H9 (cell line): ENCODE results near the gene GPR12. TPM values are rescaled to one million over a fixed set of nuclear protein-coding genes. Genes with fewer than 3 reads are reported as not detected.

ENCODE experiments used
- DNase-seq: peaks from one replicate; pipeline ENCODE4 v3.0.0-alpha.2; 2017
- H2AFZ ChIP-seq: one replicate; pipeline ENCODE4 v1.6.1; 2013; ENCODE audit warnings: mild to moderate bottlenecking, low read length, control low read depth, moderate library complexity
- H2AK5ac ChIP-seq: 2 replicates; pipeline ENCODE4 v1.6.1; 2013; ENCODE audit warnings: low read length, control low read depth, mixed read lengths; ENCODE audit not compliant: insufficient read length
- H2BK120ac ChIP-seq: one replicate; pipeline ENCODE4 v1.6.1; 2013; ENCODE audit warnings: low read depth, mild to moderate bottlenecking, low read length, control low read depth, inconsistent platforms; ENCODE audit not compliant: poor library complexity, severe bottlenecking
- H2BK12ac ChIP-seq: 2 replicates; pipeline ENCODE4 v1.6.1; 2013; ENCODE audit warnings: low read length, control low read depth, mixed read lengths, low read depth; ENCODE audit not compliant: insufficient read length
- H2BK15ac ChIP-seq: 2 replicates; pipeline ENCODE4 v1.6.1; 2013; ENCODE audit warnings: low read depth, low read length, control low read depth
- H2BK20ac ChIP-seq: one replicate; pipeline ENCODE4 v1.6.1; 2013; ENCODE audit warnings: low read depth, mild to moderate bottlenecking, low read length, control low read depth, inconsistent platforms; ENCODE audit not compliant: poor library complexity, severe bottlenecking
- H2BK5ac ChIP-seq: 2 replicates; pipeline ENCODE4 v1.6.1; 2013; ENCODE audit warnings: low read length, control low read depth, mixed read lengths; ENCODE audit not compliant: insufficient read length
- H3K14ac ChIP-seq: 2 replicates; pipeline ENCODE4 v1.6.1; 2013; ENCODE audit warnings: low read length, control low read depth; ENCODE audit not compliant: insufficient read depth
- H3K18ac ChIP-seq: 2 replicates; pipeline ENCODE4 v1.6.1; 2013; ENCODE audit warnings: low read depth, mild to moderate bottlenecking, mixed read lengths, low read length, control low read depth; ENCODE audit not compliant: insufficient read length
- H3K23ac ChIP-seq: 2 replicates; pipeline ENCODE4 v1.6.1; 2013; ENCODE audit warnings: low read length, control low read depth, mixed read lengths, low read depth; ENCODE audit not compliant: insufficient read length
- H3K23me2 ChIP-seq: 2 replicates; pipeline ENCODE4 v1.6.1; 2013; ENCODE audit warnings: low read depth, mild to moderate bottlenecking, mixed read lengths, low read length, control low read depth; ENCODE audit not compliant: insufficient read length, poor library complexity, severe bottlenecking
- H3K27ac ChIP-seq: 2 replicates; pipeline ENCODE4 v1.5.1; 2013; ENCODE audit warnings: low read length, control low read depth, mixed read lengths, low read depth; ENCODE audit not compliant: insufficient read length
- H3K27me3 ChIP-seq: 2 replicates; pipeline ENCODE4 v1.6.1; 2013; ENCODE audit warnings: low read length, control low read depth, inconsistent platforms; ENCODE audit not compliant: insufficient read depth
- H3K4ac ChIP-seq: 2 replicates; pipeline ENCODE4 v1.6.1; 2013; ENCODE audit warnings: low read depth, mild to moderate bottlenecking, control low read depth, inconsistent platforms, low read length, moderate library complexity
- H3K4me1 ChIP-seq: 2 replicates; pipeline ENCODE4 v1.6.1; 2013; ENCODE audit warnings: low read length, control low read depth, inconsistent platforms; ENCODE audit not compliant: insufficient read depth
- H3K4me2 ChIP-seq: 2 replicates; pipeline ENCODE4 v1.6.1; 2013; ENCODE audit warnings: low read length, control low read depth, mixed read lengths; ENCODE audit not compliant: insufficient read length, insufficient read depth
- H3K56ac ChIP-seq: 2 replicates; pipeline ENCODE4 v1.6.1; 2013; ENCODE audit warnings: low read depth, mild to moderate bottlenecking, mixed read lengths, low read length, control low read depth; ENCODE audit not compliant: insufficient read length
- H3K79me1 ChIP-seq: 2 replicates; pipeline ENCODE4 v1.6.1; 2013; ENCODE audit warnings: low read depth, mild to moderate bottlenecking, moderate library complexity, low read length, control low read depth, inconsistent platforms; ENCODE audit not compliant: insufficient read depth, poor library complexity, severe bottlenecking
- H3K79me2 ChIP-seq: 2 replicates; pipeline ENCODE4 v1.6.1; 2013; ENCODE audit warnings: low read length, control low read depth, inconsistent platforms; ENCODE audit not compliant: insufficient read depth
- H3K9ac ChIP-seq: 2 replicates; pipeline ENCODE4 v1.6.1; 2013; ENCODE audit warnings: low read length, control low read depth, mixed read lengths; ENCODE audit not compliant: insufficient read length; ENCODE audit errors: extremely low read depth
- H3K9me3 ChIP-seq: one replicate; pipeline ENCODE4 v1.6.1; 2013; ENCODE audit warnings: low read depth, low read length, inconsistent platforms; ENCODE audit not compliant: control insufficient read depth
- H3T11ph ChIP-seq: one replicate; pipeline ENCODE4 v1.6.1; 2013; ENCODE audit warnings: mild to moderate bottlenecking, low read length, control low read depth, inconsistent platforms
- H4K20me1 ChIP-seq: one replicate; pipeline ENCODE4 v1.6.1; 2013; ENCODE audit not compliant: control insufficient read depth, insufficient read length, insufficient read depth
- H4K5ac ChIP-seq: 2 replicates; pipeline ENCODE4 v1.6.1; 2013; ENCODE audit warnings: low read depth, mild to moderate bottlenecking, mixed read lengths, low read length, control low read depth; ENCODE audit not compliant: insufficient read length
- H4K8ac ChIP-seq: replicated peaks from 2 replicates; pipeline ENCODE4 v1.6.1; 2013; ENCODE audit warnings: low read length, control low read depth, mixed read lengths, low read depth; ENCODE audit not compliant: insufficient read length
- H4K91ac ChIP-seq: 2 replicates; pipeline ENCODE4 v1.6.1; 2013; ENCODE audit warnings: low read depth, mild to moderate bottlenecking, moderate library complexity, mixed read lengths, low read length, control low read depth; ENCODE audit not compliant: insufficient read length
- H3K27ac Mint-ChIP-seq, 3 experiments: 2 replicates in 2 of 3; 3 replicates in 1 of 3; pipeline ENCODE4 v1.8.0; 2020 to 2021; ENCODE audit warnings: mixed read lengths in 3 of 3, mild to moderate bottlenecking in 1 of 3, moderate library complexity in 1 of 3
- H3K27me3 Mint-ChIP-seq: 2 replicates; pipeline ENCODE4 v1.8.0; 2021; ENCODE audit warnings: low read depth, mild to moderate bottlenecking, moderate library complexity, mixed read lengths
- H3K36me3 Mint-ChIP-seq, 3 experiments: 2 replicates in 2 of 3; 3 replicates in 1 of 3; pipeline ENCODE4 v1.8.0; 2020 to 2021; ENCODE audit warnings: low read depth in 3 of 3, mixed read lengths in 3 of 3; ENCODE audit not compliant: insufficient read depth in 1 of 3
- H3K4me1 Mint-ChIP-seq, 2 experiments: 2 replicates each; pipeline ENCODE4 v1.8.0; 2020; ENCODE audit warnings: mixed read lengths in 2 of 2
- H3K4me3 Mint-ChIP-seq, 2 experiments: 2 replicates in 1 of 2; 3 replicates in 1 of 2; pipeline ENCODE4 v1.8.0; 2020 to 2021; ENCODE audit warnings: mild to moderate bottlenecking in 2 of 2, mixed read lengths in 2 of 2, moderate library complexity in 1 of 2
- H3K9me3 Mint-ChIP-seq, 2 experiments: 2 replicates in 1 of 2; 3 replicates in 1 of 2; pipeline ENCODE4 v1.8.0; 2020; ENCODE audit warnings: mild to moderate bottlenecking in 2 of 2, mixed read lengths in 2 of 2, moderate library complexity in 1 of 2
- CTCF ChIP-seq: fragments of 200-600 bp; sonication (generic); conservative IDR thresholded peaks from 3 replicates; pipeline ENCODE4 v1.8.0; 2021; ENCODE audit warnings: antibody characterized with exemption, mild to moderate bottlenecking
- WGBS: extraction: QIAGEN DNeasy Blood & Tissue Kit; methylation state at CpG from one replicate; pipeline ENCODE4 v1.1.7; 2013; ENCODE audit warnings: missing lambda C conversion rate, low lambda C conversion rate, mixed read lengths; ENCODE audit not compliant: insufficient read length; ENCODE audit errors: extremely low coverage; 5-methylcytosine and 5-hydroxymethylcytosine counted together
- total RNA-seq: library from RNA; stranded (reverse); gene quantifications from 2 replicates; pipeline ENCODE4 v1.2.1, GENCODE V29; 2021

The GPR12 gene
- total RNA-seq, 1 experiment from 2014 or later = not detected

GRCh38 chr13:26772531-26772930 lies 11.9 kb upstream of the GPR12 start:
- H4K8ac ChIP-seq = no peak overlapping the region
- H2BK15ac ChIP-seq = no peak overlapping the region
- no peak overlapping the region for H3K4me2 ChIP-seq
- no peak overlapping the region for H2AK5ac ChIP-seq
- Mint-ChIP-seq H3K4me1 (peaks cover 0 to 5% of the 10 kb centered on the region in 2 experiments; a peak in 1 of 4 replicates), H3K36me3 (no peaks in the 10 kb centered on the region), H3K27ac (no peak overlapping the region), H3K4me3 (no peak overlapping the region), H3K27me3 (peaks cover 8% of the 10 kb centered on the region), H3K9me3 (peaks cover 0 to 5% of the 10 kb centered on the region in 2 experiments; a peak in 1 of 5 replicates)
- H3K79me2 ChIP-seq = no peaks in the 10 kb centered on the region
- no peak overlapping the region for H3K14ac ChIP-seq
- no peak overlapping the region for H4K91ac ChIP-seq
- no peak overlapping the region for H3K56ac ChIP-seq
- no peak overlapping the region for H3K27ac ChIP-seq
- no peak overlapping the region for H3T11ph ChIP-seq
- no peaks in the 10 kb centered on the region for H3K27me3 ChIP-seq
- H2BK20ac ChIP-seq = no peak overlapping the region
- H2AFZ ChIP-seq = no peak overlapping the region
- no peak overlapping the region for H3K9ac ChIP-seq
- no peak for TF ChIP-seq CTCF
- H2BK12ac ChIP-seq = no peak overlapping the region
- H3K9me3 ChIP-seq = no peaks in the 10 kb centered on the region
- H2BK5ac ChIP-seq = no peak overlapping the region
- no peak overlapping the region for H4K5ac ChIP-seq
- H3K18ac ChIP-seq = no peak overlapping the region
- no peaks in the 10 kb centered on the region for H3K4me1 ChIP-seq
- no peak for DNase-seq
- no peak overlapping the region for H3K23ac ChIP-seq
- H3K79me1 ChIP-seq = no peaks in the 10 kb centered on the region
- WGBS = no CpG with 5 or more reads among the region's 5 CpGs
- H3K23me2 ChIP-seq = no peaks in the 10 kb centered on the region
- H4K20me1 ChIP-seq = no peaks in the 10 kb centered on the region
- H3K4ac ChIP-seq = no peak overlapping the region
- no peak overlapping the region for H2BK120ac ChIP-seq
